ENCODE measurements around the gene DAPK2.
A peak's percentile ranks its signal among the peaks of the same experiment; 100 is the strongest.

The DAPK2 gene

GRCh38 chr15:63860155-63860554 is 186.1 kb downstream of the DAPK2 start:
- no peak for DNase-seq

GRCh38 chr15:63858881-63859280 is 187.4 kb downstream of the DAPK2 start:
- DNase-seq, result peak; percentile 46

- DNase-seq, result no peak
Measured at GRCh38 chr15:63858448-63858847, 187.8 kb downstream of the DAPK2 start.

GRCh38 chr15:63857461-63857856 is 188.8 kb downstream of the DAPK2 start:
- no peak for DNase-seq
